Measurements from ENCODE around the gene SLC30A7. TPM values are rescaled to one million over a fixed set of nuclear protein-coding genes. Genes with fewer than 3 reads are reported as not detected.

Gene SLC30A7
- total RNA-seq, 2 donors from 2014 or later = 8.1 to 9.0 TPM

DNA sequence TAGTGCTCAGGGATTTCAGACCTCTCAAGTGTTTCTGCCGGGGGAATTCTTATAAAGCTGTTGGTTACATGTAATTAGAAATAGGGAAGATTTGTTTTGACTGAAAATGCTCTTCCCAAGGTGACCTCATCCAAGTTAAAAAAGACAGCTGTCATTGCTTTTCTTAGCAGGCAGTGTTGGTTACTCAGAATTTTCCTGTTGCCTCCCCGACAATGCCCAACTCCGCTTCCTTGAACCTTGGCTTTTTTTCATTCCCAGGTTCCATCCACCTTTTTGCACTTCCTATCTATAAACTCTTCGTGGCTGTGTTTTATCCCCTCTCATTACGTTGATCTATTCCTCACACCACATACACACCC, 130.5 kb downstream of the SLC30A7 start:
- TF ChIP-seq, protein P1, sequence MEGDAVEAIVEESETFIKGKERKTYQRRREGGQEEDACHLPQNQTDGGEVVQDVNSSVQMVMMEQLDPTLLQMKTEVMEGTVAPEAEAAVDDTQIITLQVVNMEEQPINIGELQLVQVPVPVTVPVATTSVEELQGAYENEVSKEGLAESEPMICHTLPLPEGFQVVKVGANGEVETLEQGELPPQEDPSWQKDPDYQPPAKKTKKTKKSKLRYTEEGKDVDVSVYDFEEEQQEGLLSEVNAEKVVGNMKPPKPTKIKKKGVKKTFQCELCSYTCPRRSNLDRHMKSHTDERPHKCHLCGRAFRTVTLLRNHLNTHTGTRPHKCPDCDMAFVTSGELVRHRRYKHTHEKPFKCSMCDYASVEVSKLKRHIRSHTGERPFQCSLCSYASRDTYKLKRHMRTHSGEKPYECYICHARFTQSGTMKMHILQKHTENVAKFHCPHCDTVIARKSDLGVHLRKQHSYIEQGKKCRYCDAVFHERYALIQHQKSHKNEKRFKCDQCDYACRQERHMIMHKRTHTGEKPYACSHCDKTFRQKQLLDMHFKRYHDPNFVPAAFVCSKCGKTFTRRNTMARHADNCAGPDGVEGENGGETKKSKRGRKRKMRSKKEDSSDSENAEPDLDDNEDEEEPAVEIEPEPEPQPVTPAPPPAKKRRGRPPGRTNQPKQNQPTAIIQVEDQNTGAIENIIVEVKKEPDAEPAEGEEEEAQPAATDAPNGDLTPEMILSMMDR (IDR thresholded peaks at IDR 0.05) = no peak
- H3K36me3 ChIP-seq = no peaks in the 10 kb centered on the region
- H3K9me3 ChIP-seq = no peaks in the 10 kb centered on the region
- H3K27ac ChIP-seq = peak overlapping the region; percentile 91 to 92
- no peaks in the 10 kb centered on the region for H3K27me3 ChIP-seq
- no peak for DNase-seq (ENCODE audit: low spot score)
- peak overlapping the region; percentile 68 to 75 for H3K4me3 ChIP-seq
- peaks cover 0 to 24% of the 10 kb centered on the region in 2 donors for H3K4me1 ChIP-seq

DNA sequence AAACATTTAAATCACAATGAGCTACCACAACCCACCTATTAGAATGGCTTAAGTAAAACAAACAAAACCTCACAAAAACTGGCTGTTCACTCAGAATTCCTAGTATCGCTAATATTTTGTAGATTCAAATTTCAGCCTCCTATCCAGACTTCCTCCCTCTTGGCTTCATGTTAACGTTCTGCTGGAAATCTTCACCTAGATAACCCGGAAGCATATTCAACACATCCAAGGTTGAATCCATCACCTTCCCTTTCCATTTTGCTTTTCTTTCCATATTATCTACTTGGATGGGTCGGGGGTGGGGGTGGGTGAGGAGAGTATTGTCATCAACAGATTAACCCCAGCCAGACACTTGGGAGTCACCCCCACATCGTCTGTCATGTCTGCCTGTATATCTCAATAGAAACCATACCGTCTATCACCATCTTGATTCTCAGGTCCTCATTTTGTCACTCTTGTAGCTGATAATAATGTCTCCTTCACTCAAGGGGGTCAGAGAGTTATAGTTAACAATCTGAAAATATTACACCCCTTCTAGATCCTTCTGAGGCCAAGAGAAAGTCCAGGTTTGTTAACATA, 131.4 kb downstream of the SLC30A7 start:
- DNase-seq (ENCODE audit: low spot score) = no peak
- peaks cover 0 to 24% of the 10 kb centered on the region in 2 donors for H3K4me1 ChIP-seq

DNA sequence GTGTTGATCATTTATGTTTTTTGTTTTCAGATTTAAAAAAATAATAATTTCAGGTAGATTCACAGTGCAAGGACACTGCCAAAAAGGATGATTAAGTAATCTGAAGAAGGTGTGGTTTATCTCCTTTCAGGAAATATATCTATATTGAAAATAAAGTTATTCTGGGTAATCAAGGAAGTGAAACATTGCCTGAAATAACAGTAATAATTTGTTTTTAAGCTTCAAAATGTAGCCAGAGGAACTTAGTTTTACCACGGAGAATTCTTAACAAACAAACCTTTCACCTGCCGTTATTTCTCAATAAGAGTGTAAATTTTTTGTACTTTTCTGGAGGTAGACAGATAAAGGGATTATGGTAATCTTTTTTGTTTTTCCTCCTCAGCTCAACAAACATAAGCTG, 132.6 kb downstream of the SLC30A7 start:
- Histone ChIP-seq H3K27ac (no peak overlapping the region), H3K4me3 (no peak overlapping the region), H3K27me3 (no peaks in the 10 kb centered on the region), H3K9me3 (no peaks in the 10 kb centered on the region), H3K4me1 (peaks cover 0 to 24% of the 10 kb centered on the region in 2 donors), H3K36me3 (no peaks in the 10 kb centered on the region)
- DNase-seq (ENCODE audit: low spot score) = no peak
- TF ChIP-seq, protein P1 (IDR thresholded peaks at IDR 0.05) = no peak

More for the DNA sequence above, 131.4 kb downstream of the SLC30A7 start:
- Histone ChIP-seq H3K27ac (no peak overlapping the region), H3K36me3 (no peaks in the 10 kb centered on the region), H3K27me3 (no peaks in the 10 kb centered on the region), H3K4me3 (no peak overlapping the region), H3K9me3 (no peaks in the 10 kb centered on the region)
- TF ChIP-seq, protein P1 (IDR thresholded peaks at IDR 0.05) = no peak

DNA sequence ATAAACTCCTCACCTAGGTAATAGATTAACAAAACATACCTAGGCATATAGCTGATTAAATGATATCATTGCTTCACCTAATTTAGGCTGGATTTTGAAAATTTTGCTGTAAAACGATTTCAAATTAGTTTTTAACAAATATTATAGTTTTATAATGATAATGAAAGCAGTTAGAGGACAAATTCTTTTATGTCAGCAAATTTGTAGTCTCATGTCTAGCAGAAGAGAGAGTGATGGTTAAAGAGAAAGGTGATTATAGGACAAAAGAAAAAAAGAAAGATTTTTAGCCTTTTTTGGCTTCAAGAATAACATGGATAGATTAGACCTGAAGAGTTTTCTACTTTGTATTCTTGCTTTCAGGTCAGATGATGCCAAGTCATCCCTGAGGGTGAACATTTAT, 133.3 kb downstream of the SLC30A7 start:
- TF ChIP-seq, protein P1 (IDR thresholded peaks at IDR 0.05) = no peak
- Histone ChIP-seq H3K27ac (no peak overlapping the region), H3K4me1 (peaks cover 0 to 22% of the 10 kb centered on the region in 2 donors), H3K4me3 (no peak overlapping the region), H3K27me3 (no peaks in the 10 kb centered on the region), H3K9me3 (no peaks in the 10 kb centered on the region), H3K36me3 (no peaks in the 10 kb centered on the region)
- DNase-seq (ENCODE audit: low spot score) = no peak

DNA sequence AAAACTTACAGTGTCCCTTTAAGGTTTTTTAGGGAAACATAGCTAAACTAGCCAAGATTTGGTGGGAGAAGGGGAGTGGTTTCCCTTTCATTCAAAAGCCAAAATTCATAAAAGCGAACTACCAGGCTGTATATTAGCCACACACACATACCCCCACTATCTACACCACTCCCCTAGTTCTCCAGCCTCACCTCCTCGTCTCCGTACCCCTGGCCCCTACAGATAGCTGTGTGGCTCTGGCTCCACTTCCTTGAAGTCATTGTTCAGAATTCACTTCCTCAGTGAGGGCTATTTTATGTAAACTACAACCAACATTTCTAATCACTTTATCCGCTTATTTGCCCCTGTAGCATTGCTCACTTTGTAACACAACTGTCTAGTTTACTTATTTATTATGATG, 135.0 kb downstream of the SLC30A7 start:
- TF ChIP-seq, protein P1 (IDR thresholded peaks at IDR 0.05) = no peak
- Histone ChIP-seq H3K4me1 (peaks cover 0 to 11% of the 10 kb centered on the region in 2 donors), H3K9me3 (no peaks in the 10 kb centered on the region), H3K36me3 (no peaks in the 10 kb centered on the region), H3K27me3 (no peaks in the 10 kb centered on the region), H3K4me3 (no peak overlapping the region), H3K27ac (no peak overlapping the region)
- DNase-seq (ENCODE audit: low spot score) = no peak

Other genes starting within 250 kb of the SLC30A7 start
- 1 to 10 TPM; 6.4 to 7.0 TPM for gene VCAM1, start 176.3 kb upstream of the SLC30A7 start, total RNA-seq
- 1 to 10 TPM; 6.3 to 9.5 TPM for gene EXTL2, start 1.2 kb upstream of the SLC30A7 start, total RNA-seq
- 10 to 100 TPM; 13.4 to 26.0 TPM for gene DPH5, start 129.7 kb downstream of the SLC30A7 start, total RNA-seq